Spleen (tissue), 7 donors: Measurements from ENCODE around the gene AGRN.

Source experiments
- CTCF ChIP-seq, 11 experiments: fragments of 200-600 bp in 7 of 11; fragments of 450-650 bp in 4 of 11; sonication (generic) in 4 of 11; IDR thresholded peaks in 8 of 11; conservative IDR thresholded peaks in 3 of 11; 1 replicate in 7 of 11; 2 replicates in 4 of 11; pipeline versions ENCODE4 v1.4.0 to v1.8.0; 2016 to 2021; ENCODE audit warnings: antibody characterized with exemption in 11 of 11, inconsistent platforms in 4 of 11, mild to moderate bottlenecking in 1 of 11
- POLR2A ChIP-seq, 3 donors: fragments of 450-650 bp; IDR thresholded peaks; one replicate each; pipeline ENCODE4 v1.5.1; 2017; ENCODE audit warnings: antibody characterized with exemption in 3 of 3, mild to moderate bottlenecking in 1 of 3
- POLR2AphosphoS5 ChIP-seq, 3 donors: sonication (generic); formaldehyde crosslinking; IDR thresholded peaks; one replicate each; pipeline ENCODE4 v1.5.1; 2017; ENCODE audit warnings: antibody characterized with exemption in 3 of 3
- donor health status: DM: no; HTN: no; CAD: no; lungs with moderate emphysema.
- donor health status: DM: no; HTN: no; CAD: no.
- donor health status: DM: no; HTN: no; CAD: no.

DNA sequence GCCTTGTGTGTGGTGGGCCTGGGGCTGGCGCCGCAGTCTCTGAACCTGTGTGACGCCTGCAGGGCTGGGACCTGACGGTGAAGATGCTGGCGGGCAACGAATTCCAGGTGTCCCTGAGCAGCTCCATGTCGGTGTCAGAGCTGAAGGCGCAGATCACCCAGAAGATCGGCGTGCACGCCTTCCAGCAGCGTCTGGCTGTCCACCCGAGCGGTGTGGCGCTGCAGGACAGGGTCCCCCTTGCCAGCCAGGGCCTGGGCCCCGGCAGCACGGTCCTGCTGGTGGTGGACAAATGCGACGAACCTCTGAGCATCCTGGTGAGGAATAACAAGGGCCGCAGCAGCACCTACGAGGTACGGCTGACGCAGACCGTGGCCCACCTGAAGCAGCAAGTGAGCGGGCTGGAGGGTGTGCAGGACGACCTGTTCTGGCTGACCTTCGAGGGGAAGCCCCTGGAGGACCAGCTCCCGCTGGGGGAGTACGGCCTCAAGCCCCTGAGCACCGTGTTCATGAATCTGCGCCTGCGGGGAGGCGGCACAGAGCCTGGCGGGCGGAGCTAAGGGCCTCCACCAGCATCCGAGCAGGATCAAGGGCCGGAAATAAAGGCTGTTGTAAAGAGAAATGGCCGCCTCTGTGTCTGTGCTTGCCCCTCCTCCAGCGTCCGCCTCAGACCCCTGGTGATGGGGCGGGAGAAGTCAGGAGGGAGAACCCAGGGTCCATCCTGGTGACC is 5.8 kb upstream of the AGRN start:
- TF ChIP-seq CTCF (IDR thresholded peaks at IDR 0.05 in 8 of 11, conservative IDR thresholded peaks at IDR 0.05 in 3 of 11): no peak
- TF ChIP-seq POLR2AphosphoS5 (IDR thresholded peaks at IDR 0.05): peak in 2 of 3 donors; percentile 20 to 64
- no peak for TF ChIP-seq POLR2A (IDR thresholded peaks at IDR 0.05)
